KG1 (cell line): ENCODE results near the gene TRIM66.

Experiments
- DNase-seq: peaks from one replicate; lab custom pipeline; 2025; lab: John Stamatoyannopoulos, UW

TRIM66 gene

GRCh38 chr11:8713760-8714454 is 31.4 kb upstream of the TRIM66 start:
- no peak for DNase-seq

GRCh38 chr11:8712506-8712905 is 30.0 kb upstream of the TRIM66 start:
- no peak for DNase-seq

- DNase-seq = no peak
Measured at GRCh38 chr11:8711895-8712442, 29.5 kb upstream of the TRIM66 start.

- no peak for DNase-seq
Measured at GRCh38 chr11:8709777-8710176, 27.3 kb upstream of the TRIM66 start.

GRCh38 chr11:8709002-8709672 is 26.7 kb upstream of the TRIM66 start:
- DNase-seq = no peak

- DNase-seq = no peak
Measured at GRCh38 chr11:8707541-8708191, 25.2 kb upstream of the TRIM66 start.

- no peak for DNase-seq
Measured at GRCh38 chr11:8706673-8707432, 24.4 kb upstream of the TRIM66 start.

- DNase-seq = no peak
Measured at GRCh38 chr11:8705146-8705545, 22.7 kb upstream of the TRIM66 start.

GRCh38 chr11:8704136-8704535 is 21.7 kb upstream of the TRIM66 start:
- DNase-seq = no peak

GRCh38 chr11:8702598-8702915 is 20.1 kb upstream of the TRIM66 start:
- DNase-seq = no peak

GRCh38 chr11:8701891-8702597 is 19.6 kb upstream of the TRIM66 start:
- DNase-seq = no peak

GRCh38 chr11:8699903-8700302 is 17.4 kb upstream of the TRIM66 start:
- DNase-seq = no peak

- DNase-seq = no peak
Measured at GRCh38 chr11:8698917-8699441, 16.5 kb upstream of the TRIM66 start.

- no peak for DNase-seq
Measured at GRCh38 chr11:8698379-8698851, 15.9 kb upstream of the TRIM66 start.

- DNase-seq = no peak
Measured at GRCh38 chr11:8697054-8697453, 14.6 kb upstream of the TRIM66 start.

- DNase-seq = no peak
Measured at GRCh38 chr11:8694137-8694536, 11.7 kb upstream of the TRIM66 start.

GRCh38 chr11:8693555-8693954 is 11.1 kb upstream of the TRIM66 start:
- DNase-seq = no peak

GRCh38 chr11:8693010-8693551 is 10.6 kb upstream of the TRIM66 start:
- DNase-seq = no peak

- DNase-seq = no peak
Measured at GRCh38 chr11:8692417-8692816, 10.0 kb upstream of the TRIM66 start.

GRCh38 chr11:8691601-8692000 is 9.1 kb upstream of the TRIM66 start:
- DNase-seq = no peak
